Kidney (tissue), 14 donors: ENCODE data around the gene FAM120B. TPM values are rescaled to one million over a fixed set of nuclear protein-coding genes. Genes with fewer than 3 reads are reported as not detected.

Experiments used
- DNase-seq, 5 donors: peaks; one replicate each; pipeline ENCODE4 v3.0.0-alpha.2; 2013 to 2020
- FAIRE-seq: peaks from 2 replicates; lab custom pipeline; 2012; peaks lifted over from hg19 to GRCh38; lab: Jason Lieb, UNC
- H3K27ac ChIP-seq, 2 donors: one replicate each; pipeline ENCODE4 v1.7.0; 2013; ENCODE audit warnings: low read depth in 2 of 2, low read length in 2 of 2, inconsistent platforms in 1 of 2
- H3K27me3 ChIP-seq: one replicate; pipeline ENCODE4 v1.7.1; 2013; ENCODE audit warnings: low read length, inconsistent platforms; ENCODE audit not compliant: control insufficient read depth, insufficient read depth
- H3K36me3 ChIP-seq, 3 donors: one replicate each; pipeline versions ENCODE4 v1.7.0 to v1.7.1; 2013; ENCODE audit warnings: low read length in 3 of 3, control low read depth in 1 of 3, inconsistent platforms in 1 of 3; ENCODE audit not compliant: insufficient read depth in 3 of 3, control insufficient read depth in 2 of 3
- H3K4me1 ChIP-seq, 3 donors: one replicate each; pipeline versions ENCODE4 v1.7.0 to v1.7.1; 2013; ENCODE audit warnings: low read length in 3 of 3, inconsistent platforms in 1 of 3, low read depth in 1 of 3; ENCODE audit not compliant: control insufficient read depth in 2 of 3, insufficient read depth in 2 of 3
- H3K4me3 ChIP-seq, 3 donors: one replicate each; pipeline versions ENCODE4 v1.7.0 to v1.8.1; 2013; ENCODE audit warnings: low read length in 3 of 3, control low read depth in 1 of 3, inconsistent platforms in 1 of 3
- H3K9ac ChIP-seq, 3 donors: one replicate each; pipeline versions ENCODE4 v1.7.0 to v1.7.1; 2013; ENCODE audit warnings: low read length in 3 of 3, control low read depth in 1 of 3, inconsistent platforms in 1 of 3
- H3K9me3 ChIP-seq, 3 donors: one replicate each; pipeline versions ENCODE4 v1.7.0 to v1.7.1; 2013; ENCODE audit warnings: low read length in 3 of 3, control low read depth in 1 of 3, inconsistent platforms in 1 of 3; ENCODE audit not compliant: control insufficient read depth in 2 of 3, insufficient read depth in 1 of 3
- intact Hi-C: fragments of 100-400 bp; cut with DNase I; formaldehyde crosslinking; loops from one replicate; pipeline ENCODE4 v1.11.1; 2022
- polyA plus RNA-seq: library from polyadenylated mRNA; stranded (reverse); fragments of 350-450 nt; fragmentation: Illumina TruSeq; extraction: RNeasy Lipid Tissue Mini Kit (QIAGEN cat#74804); gene quantifications from one replicate; pipeline ENCODE4 v1.2.3, GENCODE V29; 2014; ENCODE audit warnings: low read depth, low replicate concordance; ENCODE audit not compliant: insufficient read depth
- total RNA-seq: library from RNA; stranded (reverse); fragmentation: NEBNext Ultra II Directional; extraction: Animal tissue kit (Norgen Biotek cat#: 25700); gene quantifications from one replicate; pipeline ENCODE4 v1.2.1, GENCODE V29; 2021
- TF ChIP-seq, protein P1 (sequence below): IDR thresholded peaks from 3 replicates; pipeline ENCODE4 v1.5.1; 2012; ENCODE audit warnings: mild to moderate bottlenecking, moderate library complexity, borderline replicate concordance; ENCODE audit not compliant: insufficient read depth; ENCODE audit errors: extremely low read depth
- donor health status: control.
- donor health status: control.
- donor health status: control.
- donor health status: control.
- donor health status: control.
- donor health status: DM: yes; HTN: yes; CAD: no.
- donor health status: Normal renal cell carcinoma (clear cell type).

FAM120B gene
- total and polyA plus RNA-seq, 2 donors from 2014 or later, result 16.5 to 34.8 TPM

DNA sequence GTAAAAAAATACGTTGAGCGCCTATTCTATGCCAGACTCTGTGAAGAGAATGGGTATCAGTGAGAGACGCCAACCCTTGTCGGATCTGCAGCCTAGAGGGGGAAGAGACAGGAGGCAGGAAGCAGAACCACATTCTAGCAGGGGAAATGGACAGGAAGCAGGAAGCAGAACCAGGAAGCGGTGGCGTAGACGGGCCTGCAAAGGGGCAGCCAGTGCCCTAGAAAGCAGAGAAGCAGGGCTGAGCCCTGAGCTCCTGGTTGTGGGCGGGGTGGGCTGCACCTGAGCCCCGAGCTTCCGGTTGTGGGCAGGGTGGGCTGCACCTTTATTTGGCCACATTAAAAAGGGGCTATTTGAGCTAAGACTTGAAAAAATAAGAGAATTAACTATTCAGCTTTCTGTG, 71.9 kb downstream of the FAM120B start:
- Histone ChIP-seq H3K27me3 (no peaks in the 10 kb centered on the region), H3K36me3 (peaks cover 0 to 3% (median 0%) of the 10 kb centered on the region in 3 donors), H3K9ac (no peak overlapping the region), H3K9me3 (no peaks in the 10 kb centered on the region), H3K27ac (no peak overlapping the region), H3K4me1 (peaks cover 0 to 4% (median 0%) of the 10 kb centered on the region in 3 donors), H3K4me3 (no peak overlapping the region)
- TF ChIP-seq, protein P1, sequence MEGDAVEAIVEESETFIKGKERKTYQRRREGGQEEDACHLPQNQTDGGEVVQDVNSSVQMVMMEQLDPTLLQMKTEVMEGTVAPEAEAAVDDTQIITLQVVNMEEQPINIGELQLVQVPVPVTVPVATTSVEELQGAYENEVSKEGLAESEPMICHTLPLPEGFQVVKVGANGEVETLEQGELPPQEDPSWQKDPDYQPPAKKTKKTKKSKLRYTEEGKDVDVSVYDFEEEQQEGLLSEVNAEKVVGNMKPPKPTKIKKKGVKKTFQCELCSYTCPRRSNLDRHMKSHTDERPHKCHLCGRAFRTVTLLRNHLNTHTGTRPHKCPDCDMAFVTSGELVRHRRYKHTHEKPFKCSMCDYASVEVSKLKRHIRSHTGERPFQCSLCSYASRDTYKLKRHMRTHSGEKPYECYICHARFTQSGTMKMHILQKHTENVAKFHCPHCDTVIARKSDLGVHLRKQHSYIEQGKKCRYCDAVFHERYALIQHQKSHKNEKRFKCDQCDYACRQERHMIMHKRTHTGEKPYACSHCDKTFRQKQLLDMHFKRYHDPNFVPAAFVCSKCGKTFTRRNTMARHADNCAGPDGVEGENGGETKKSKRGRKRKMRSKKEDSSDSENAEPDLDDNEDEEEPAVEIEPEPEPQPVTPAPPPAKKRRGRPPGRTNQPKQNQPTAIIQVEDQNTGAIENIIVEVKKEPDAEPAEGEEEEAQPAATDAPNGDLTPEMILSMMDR, result no peak
- FAIRE-seq (no peak), DNase-seq (no peak)
- intact Hi-C loops, result no loop called here

DNA sequence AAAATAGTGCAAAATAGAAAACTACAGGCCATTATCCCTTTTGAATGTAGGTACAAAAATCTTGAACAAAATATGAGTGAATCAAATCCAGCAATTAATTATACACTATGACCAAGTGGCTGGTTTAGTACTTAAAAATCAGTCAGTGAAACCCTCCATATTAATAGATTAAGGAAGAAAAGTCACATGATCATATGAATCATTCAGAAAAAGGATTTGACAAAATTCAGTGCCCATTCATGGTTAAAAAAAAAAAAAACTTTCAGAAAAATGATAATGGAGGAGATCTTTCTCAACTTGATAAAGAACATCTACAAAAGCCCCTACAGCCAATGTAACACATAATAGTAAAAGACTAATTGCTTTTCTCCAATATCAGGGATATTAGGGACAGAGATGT, 75.0 kb downstream of the FAM120B start:
- H3K9me3 ChIP-seq, result no peaks in the 10 kb centered on the region
- no peak overlapping the region for H3K4me3 ChIP-seq
- DNase-seq (no peak), FAIRE-seq (no peak)
- TF ChIP-seq, protein P1, result no peak
- H3K27ac ChIP-seq, result no peak overlapping the region
- no peaks in the 10 kb centered on the region for H3K36me3 ChIP-seq
- H3K9ac ChIP-seq, result no peak overlapping the region
- peaks cover 0 to 4% (median 0%) of the 10 kb centered on the region in 3 donors for H3K4me1 ChIP-seq
- intact Hi-C loops, result no loop called here
- H3K27me3 ChIP-seq, result no peaks in the 10 kb centered on the region

DNA sequence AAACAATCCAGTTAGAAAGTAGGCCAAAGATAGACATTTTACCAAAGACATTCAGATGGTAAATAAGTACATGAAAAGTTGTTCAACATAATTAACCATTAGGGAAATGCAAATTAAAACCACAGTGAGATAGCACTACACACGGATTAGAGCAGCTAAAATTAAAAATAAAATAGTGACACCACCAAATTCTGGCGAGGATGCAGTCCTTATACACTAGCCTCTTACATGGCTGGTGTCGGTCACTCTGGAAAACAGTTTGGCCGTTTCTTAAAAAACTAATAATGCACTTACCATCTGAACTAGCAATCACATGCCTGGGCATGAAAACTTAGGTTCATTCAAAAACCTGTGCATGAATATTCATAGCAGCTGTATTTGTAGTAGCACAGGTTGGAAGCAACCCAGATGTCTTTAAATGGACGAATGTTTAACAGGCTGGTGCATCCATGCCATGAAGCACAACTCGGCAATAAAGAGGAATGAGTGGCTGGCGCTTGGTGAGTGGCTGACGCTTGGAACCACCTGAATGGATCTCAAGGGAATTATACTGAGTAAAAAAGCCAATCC, 77.0 kb downstream of the FAM120B start:
- no peak for FAIRE-seq
- intact Hi-C loops, result no loop called here

More for the DNA sequence above, 77.0 kb downstream of the FAM120B start:
- H3K27ac ChIP-seq, result no peak overlapping the region
- no peak for DNase-seq
- no peaks in the 10 kb centered on the region for H3K9me3 ChIP-seq
- no peaks in the 10 kb centered on the region for H3K27me3 ChIP-seq
- no peaks in the 10 kb centered on the region for H3K4me1 ChIP-seq
- H3K4me3 ChIP-seq, result no peak overlapping the region
- H3K36me3 ChIP-seq, result peaks cover 0 to 8% (median 3%) of the 10 kb centered on the region in 3 donors
- TF ChIP-seq, protein P1, result no peak
- no peak overlapping the region for H3K9ac ChIP-seq
